NB4 (cell line): Measurements from ENCODE around the gene CBX4.

Experiments
- CTCF ChIP-seq: IDR thresholded peaks from one replicate; pipeline ENCODE4 v1.5.1; 2012; ENCODE audit warnings: low read depth, low read length
- MAX ChIP-seq: IDR thresholded peaks from 2 replicates; pipeline ENCODE4 v1.6.1; 2011; ENCODE audit warnings: low read depth, low read length
- MYC ChIP-seq: IDR thresholded peaks from 2 replicates; pipeline ENCODE4 v1.6.1; 2011; ENCODE audit warnings: low read depth, low read length
- POLR2A ChIP-seq: IDR thresholded peaks from 2 replicates; pipeline ENCODE4 v1.6.1; 2011; ENCODE audit warnings: mild to moderate bottlenecking; ENCODE audit not compliant: insufficient read length; ENCODE audit errors: extremely low read depth

- no peak for TF ChIP-seq CTCF
- no peak for TF ChIP-seq POLR2A
- TF ChIP-seq MAX, result no peak
- TF ChIP-seq MYC, result no peak
Observed at GRCh38 chr17:79849953-79850352, 10.7 kb upstream of the CBX4 start.
